HFF-Myc (cell line): ENCODE data around the gene TMEM33.
A peak's percentile ranks its signal among the peaks of the same experiment; 100 is the strongest.

Experiments
- DNase-seq: peaks from one replicate; pipeline ENCODE4 v3.0.0-alpha.2; 2011; ENCODE audit warnings: low read depth; ENCODE audit errors: extremely low read depth
- H3K4me3 ChIP-seq: replicated peaks from 2 replicates; pipeline ENCODE4 v1.5.1; 2011; ENCODE audit warnings: low read depth, mild to moderate bottlenecking, control low read depth, low read length
- CTCF ChIP-seq: IDR thresholded peaks from 2 replicates; pipeline ENCODE4 v1.5.1; 2012; ENCODE audit warnings: mild to moderate bottlenecking, low read depth, low read length, control low read depth; ENCODE audit errors: missing control alignments

TMEM33 gene

GRCh38 chr4:41981456-41981855, 46.2 kb downstream of the TMEM33 start, which contains the start of gene DCAF4L1:
TSS of gene DCAF4L1 (plus strand) at chr4:41981756. CDS start at chr4:41981793, 37 bp downstream.
- TF ChIP-seq CTCF = no peak
- DNase-seq = no peak
- H3K4me3 ChIP-seq = no peak within 1 kb of the TSS

- no peak for DNase-seq
- no peak overlapping the region for H3K4me3 ChIP-seq
- no peak for TF ChIP-seq CTCF
Observed at GRCh38 chr4:41982716-41983115, 47.5 kb downstream of the TMEM33 start.

DNA sequence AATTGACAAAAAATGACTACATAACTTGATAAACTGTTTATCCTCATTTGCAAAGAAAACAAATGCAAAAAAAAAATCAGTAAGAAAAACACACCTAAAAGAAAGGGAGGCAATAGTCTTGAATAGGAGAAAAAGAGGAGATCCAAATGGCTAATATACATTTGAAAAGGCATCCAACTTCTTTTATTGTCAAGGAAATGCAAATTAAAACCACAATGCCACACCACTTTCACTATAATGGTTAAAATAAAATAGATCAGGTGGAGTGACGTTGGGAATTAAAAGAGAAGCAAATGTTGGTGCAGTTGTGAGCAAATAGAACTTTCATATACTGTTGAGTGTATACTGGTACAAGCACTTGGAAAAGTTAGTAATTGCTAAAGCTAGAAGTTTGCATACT, 49.9 kb downstream of the TMEM33 start:
- no peak overlapping the region for H3K4me3 ChIP-seq
- TF ChIP-seq CTCF = no peak

GRCh38 chr4:41989994-41990364, 54.8 kb downstream of the TMEM33 start:
- peak overlapping the region; percentile 98 for H3K4me3 ChIP-seq
- no peak for DNase-seq
- TF ChIP-seq CTCF = no peak

More for the DNA sequence above, 49.9 kb downstream of the TMEM33 start:
- no peak for DNase-seq

DNA sequence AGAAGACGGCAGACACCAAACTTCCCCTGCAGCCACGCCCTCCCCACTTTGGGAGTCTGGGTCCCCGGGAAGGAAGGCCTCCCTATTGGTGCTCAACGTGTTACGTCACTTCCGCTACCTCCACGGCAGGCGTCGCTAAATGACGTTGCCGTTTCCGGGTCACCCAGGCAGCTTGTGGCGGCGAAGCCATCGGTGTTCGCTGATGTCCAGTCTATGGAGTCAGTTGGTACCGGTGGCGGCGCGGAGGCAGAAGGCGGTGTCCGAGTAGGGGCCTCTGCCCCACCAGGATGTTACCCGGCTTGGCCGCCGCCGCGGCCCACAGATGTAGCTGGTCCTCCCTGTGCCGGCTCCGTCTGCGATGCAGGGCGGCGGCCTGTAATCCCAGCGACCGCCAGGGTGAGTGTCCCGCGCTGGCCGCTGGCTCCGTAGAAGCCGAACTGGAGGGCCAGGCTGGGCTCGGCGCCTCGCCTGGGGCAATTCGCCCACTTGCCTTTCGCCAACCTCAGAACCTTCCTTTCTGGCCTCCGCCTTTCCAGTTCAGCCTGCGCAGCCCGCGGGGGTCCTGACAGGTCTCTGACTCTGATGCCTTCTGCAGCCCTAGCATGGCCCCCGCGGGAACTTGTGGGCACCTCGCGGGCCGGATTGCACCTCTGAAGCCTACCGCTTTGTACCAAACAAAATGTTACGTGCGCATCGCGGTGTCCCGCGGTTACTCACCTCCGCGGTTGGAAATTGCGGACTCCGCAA, 55.3 kb downstream of the TMEM33 start, which contains the start of gene SLC30A9:
Gene SLC30A9 (plus strand): TSS at position 166 of the 747 bp plus-strand sequence. CDS start 122 bp downstream, at position 288.
- TF ChIP-seq CTCF = peak; percentile 18
- H3K4me3 ChIP-seq = peak within 1 kb of the TSS; percentile 98
- DNase-seq = peak; percentile 89

DNA sequence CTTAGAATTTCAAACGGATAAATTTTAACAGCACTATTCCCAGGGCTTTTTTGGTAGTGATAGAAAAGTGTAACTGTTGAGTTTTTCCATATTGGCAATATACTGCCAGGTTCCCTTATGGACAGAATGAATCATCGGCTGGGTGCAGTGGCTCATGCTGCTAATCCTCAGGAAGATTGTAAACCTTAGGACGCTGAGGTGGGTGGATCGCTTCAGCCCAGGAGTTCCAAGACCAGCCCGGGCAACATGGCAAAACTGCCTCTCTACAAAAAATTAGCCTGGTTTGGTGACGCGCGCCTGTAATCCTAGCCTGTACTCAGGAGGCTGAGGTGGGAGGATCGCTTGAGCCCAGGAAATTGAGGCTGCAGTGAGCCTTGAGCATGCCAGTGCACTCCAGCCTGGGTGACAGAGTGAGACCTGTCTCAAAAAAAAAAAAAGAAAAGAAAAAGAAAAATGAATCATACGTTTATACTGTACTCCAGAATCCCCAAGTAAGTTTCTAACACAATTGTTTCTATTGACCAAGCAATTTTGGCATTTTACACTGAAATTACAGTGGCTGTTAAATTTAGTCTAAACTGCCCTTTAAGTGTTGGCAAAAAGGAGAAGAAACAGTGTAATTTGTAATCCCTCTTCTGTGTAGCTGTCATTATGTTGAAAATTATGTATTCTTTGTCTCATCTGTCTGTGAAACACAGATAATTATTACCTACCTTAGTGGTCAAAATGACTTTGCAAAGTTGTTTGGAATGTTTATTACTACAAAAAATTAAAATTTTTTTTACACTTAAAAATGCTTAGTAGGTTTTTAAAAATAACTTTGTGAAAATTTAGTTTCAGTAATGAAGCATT, 56.9 kb downstream of the TMEM33 start:
- no peak for DNase-seq
- peak overlapping the region; percentile 98 for H3K4me3 ChIP-seq
- no peak for TF ChIP-seq CTCF
